C4-2B (cell line): ENCODE data around the gene GPR137B.

Experiments
- H3K27ac ChIP-seq: fragments of 450-650 bp; 2 replicates; pipeline ENCODE4 v1.5.1; 2017
- CTCF ChIP-seq: fragments of 450-650 bp; conservative IDR thresholded peaks from 2 replicates; pipeline ENCODE4 v1.5.1; 2017; ENCODE audit warnings: mild to moderate bottlenecking
- ZFX ChIP-seq: fragments of 450-650 bp; IDR thresholded peaks from 2 replicates; pipeline ENCODE4 v1.6.1; 2017

GPR137B gene

GRCh38 chr1:236108027-236108648, 34.2 kb upstream of the GPR137B start:
- no peak overlapping the region for H3K27ac ChIP-seq
- no peak for TF ChIP-seq CTCF
- TF ChIP-seq ZFX = no peak

- H3K27ac ChIP-seq = no peak overlapping the region
- TF ChIP-seq CTCF (no peak), ZFX (no peak)
Measured at GRCh38 chr1:236110137-236110536, 32.2 kb upstream of the GPR137B start.

GRCh38 chr1:236111527-236112331, 30.6 kb upstream of the GPR137B start:
- TF ChIP-seq CTCF (no peak), ZFX (no peak)
- no peak overlapping the region for H3K27ac ChIP-seq

GRCh38 chr1:236112332-236112627, 30.1 kb upstream of the GPR137B start:
- H3K27ac ChIP-seq = no peak overlapping the region
- TF ChIP-seq ZFX (no peak), CTCF (no peak)

- TF ChIP-seq ZFX (no peak), CTCF (no peak)
- no peak overlapping the region for H3K27ac ChIP-seq
Measured at GRCh38 chr1:236113324-236114032, 28.9 kb upstream of the GPR137B start.

- TF ChIP-seq CTCF (no peak), ZFX (no peak)
- no peak overlapping the region for H3K27ac ChIP-seq
Measured at GRCh38 chr1:236114076-236114747, 28.1 kb upstream of the GPR137B start.
